SU-DHL-6 (cell line): Measurements from ENCODE around the gene CNTN4.
"Not testable (repeated sequence)": the region's sequence is repeated elsewhere in the genome, so short reads cannot be mapped to it uniquely, and the experiment has no call there.

ENCODE experiments used
- H2AFZ ChIP-seq: fragments of 200-600 bp; sonication (generic); 2 replicates; pipeline ENCODE4 v1.6.1; 2014; ENCODE audit warnings: low read depth, mild to moderate bottlenecking, moderate library complexity, mixed read lengths, antibody characterized with exemption, low read length; ENCODE audit not compliant: severe bottlenecking
- H3F3A ChIP-seq: fragments of 200-600 bp; shearing (Covaris generic); 2 replicates; pipeline ENCODE4 v1.6.0; 2016; ENCODE audit warnings: antibody characterized with exemption, mild to moderate bottlenecking; ENCODE audit not compliant: insufficient read depth
- H3K27ac ChIP-seq: fragments of 200-600 bp; sonication (generic); 2 replicates; pipeline ENCODE4 v1.5.1; 2016; ENCODE audit warnings: low read depth, mild to moderate bottlenecking, low read length, moderate library complexity, mixed read lengths
- H3K27me3 ChIP-seq: fragments of 200-600 bp; sonication (generic), shearing (Covaris generic); 2 replicates; pipeline ENCODE4 v1.6.0; 2014; ENCODE audit warnings: mild to moderate bottlenecking, low read length
- H3K36me3 ChIP-seq: fragments of 200-600 bp; sonication (generic); 2 replicates; pipeline ENCODE4 v1.6.1; 2014; ENCODE audit warnings: mild to moderate bottlenecking, low read length, mixed read lengths
- H3K4me2 ChIP-seq: fragments of 300-600, 200-600 bp; shearing (Covaris generic), sonication (generic); 2 replicates; pipeline ENCODE4 v1.6.0; 2014; ENCODE audit warnings: low read length, low read depth, mild to moderate bottlenecking; ENCODE audit not compliant: poor library complexity, severe bottlenecking
- H3K4me3 ChIP-seq: fragments of 200-600 bp; sonication (generic); 2 replicates; pipeline ENCODE4 v1.5.1; 2014; ENCODE audit warnings: antibody characterized with exemption, low read length, mild to moderate bottlenecking, mixed read lengths; ENCODE audit not compliant: insufficient read depth, poor library complexity, severe bottlenecking
- H3K79me2 ChIP-seq: fragments of 200-600 bp; sonication (generic); 2 replicates; pipeline ENCODE4 v1.6.1; 2014; ENCODE audit warnings: mild to moderate bottlenecking, low read length, moderate library complexity; ENCODE audit not compliant: insufficient read depth
- H3K9ac ChIP-seq: fragments of 200-600 bp; sonication (generic); 2 replicates; pipeline ENCODE4 v1.7.0; 2014; ENCODE audit warnings: mild to moderate bottlenecking, low read length
- H3K9me2 ChIP-seq: fragments of 200-600 bp; sonication (generic); replicated peaks from 2 replicates; pipeline ENCODE4 v1.6.1; 2014; ENCODE audit warnings: low read length; ENCODE audit not compliant: insufficient read depth
- H3K9me3 ChIP-seq: fragments of 200-600 bp; sonication (generic); 2 replicates; pipeline ENCODE4 v1.6.1; 2014; ENCODE audit warnings: low read length, mixed read lengths; ENCODE audit not compliant: insufficient read depth
- H4K20me1 ChIP-seq: fragments of 200-600 bp; sonication (generic); 2 replicates; pipeline ENCODE4 v1.6.1; 2014; ENCODE audit warnings: low read depth, mild to moderate bottlenecking, antibody characterized with exemption, low read length, moderate library complexity, mixed read lengths
- CTCF ChIP-seq: fragments of 200-600 bp; sonication (generic); IDR thresholded peaks from one replicate; pipeline ENCODE4 v1.5.1; 2017; ENCODE audit warnings: antibody characterized with exemption, mild to moderate bottlenecking, low read length, moderate library complexity; ENCODE audit not compliant: insufficient read depth, poor library complexity, severe bottlenecking
- EZH2phosphoT487 ChIP-seq: fragments of 200-600 bp; sonication (generic), shearing (Covaris generic); conservative IDR thresholded peaks from 2 replicates; pipeline ENCODE4 v1.6.1; 2018; ENCODE audit warnings: mild to moderate bottlenecking, antibody characterized with exemption, low read length, moderate library complexity, mixed read lengths

The CNTN4 gene

DNA sequence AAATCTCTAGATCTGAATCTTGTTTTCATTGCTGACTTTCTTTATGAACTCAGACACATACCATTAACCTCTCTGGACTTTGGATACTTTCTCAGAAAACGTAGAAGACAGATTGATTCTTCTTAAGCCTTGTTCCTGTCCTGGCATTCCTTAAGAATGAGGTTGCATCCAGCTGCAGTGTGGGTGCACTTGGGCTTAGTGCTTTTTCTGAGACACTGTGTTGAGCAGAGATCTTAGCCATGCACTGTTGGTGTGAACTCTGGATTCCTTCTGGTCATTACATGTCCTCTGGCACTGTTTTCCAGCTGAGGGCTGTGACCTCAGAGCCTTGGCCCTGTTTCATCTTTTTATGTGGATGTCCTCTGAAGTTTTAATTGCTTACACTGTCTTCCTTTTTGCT is 428.3 kb downstream of the CNTN4 start:
- no peak overlapping the region for H2AFZ ChIP-seq
- no peak for TF ChIP-seq CTCF
- TF ChIP-seq EZH2phosphoT487 = no peak
- H3K9me3 ChIP-seq = no peaks in the 10 kb centered on the region

DNA sequence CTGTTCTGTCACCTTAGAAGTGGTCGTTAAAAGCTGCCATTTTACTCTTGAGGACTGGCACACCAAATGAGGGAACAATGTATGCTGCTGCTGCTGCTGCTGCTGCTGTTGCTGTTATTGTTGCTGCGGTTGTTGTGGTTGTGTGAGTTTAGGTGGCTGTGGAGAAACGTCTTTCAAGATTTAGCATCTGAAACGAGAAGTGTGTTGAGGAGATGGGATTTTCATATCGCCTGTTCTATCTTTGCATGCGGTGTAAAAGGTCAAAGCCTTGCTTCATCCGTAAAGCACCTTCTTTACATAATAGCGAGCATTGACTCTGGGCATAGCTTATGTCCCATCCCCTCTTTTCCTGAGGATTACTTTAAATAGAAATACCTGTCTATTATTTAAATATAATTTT is 428.7 kb downstream of the CNTN4 start:
- H3K27me3 ChIP-seq, H3K9me2 ChIP-seq, H3K36me3 ChIP-seq, H3K4me3 ChIP-seq, H3K4me2 ChIP-seq, H3F3A ChIP-seq, H4K20me1 ChIP-seq, H3K79me2 ChIP-seq, H3K9me3 ChIP-seq, H3K27ac ChIP-seq, H3K9ac ChIP-seq, H2AFZ ChIP-seq: not testable (repeated sequence)

More for the DNA sequence above, 428.3 kb downstream of the CNTN4 start:
- Histone ChIP-seq H3F3A (no peaks in the 10 kb centered on the region), H3K4me2 (no peak overlapping the region), H3K36me3 (no peaks in the 10 kb centered on the region), H4K20me1 (no peaks in the 10 kb centered on the region), H3K79me2 (no peaks in the 10 kb centered on the region), H3K27ac (no peak overlapping the region), H3K9me2 (no peaks in the 10 kb centered on the region), H3K9ac (no peak overlapping the region), H3K27me3 (no peaks in the 10 kb centered on the region), H3K4me3 (no peak overlapping the region)

DNA sequence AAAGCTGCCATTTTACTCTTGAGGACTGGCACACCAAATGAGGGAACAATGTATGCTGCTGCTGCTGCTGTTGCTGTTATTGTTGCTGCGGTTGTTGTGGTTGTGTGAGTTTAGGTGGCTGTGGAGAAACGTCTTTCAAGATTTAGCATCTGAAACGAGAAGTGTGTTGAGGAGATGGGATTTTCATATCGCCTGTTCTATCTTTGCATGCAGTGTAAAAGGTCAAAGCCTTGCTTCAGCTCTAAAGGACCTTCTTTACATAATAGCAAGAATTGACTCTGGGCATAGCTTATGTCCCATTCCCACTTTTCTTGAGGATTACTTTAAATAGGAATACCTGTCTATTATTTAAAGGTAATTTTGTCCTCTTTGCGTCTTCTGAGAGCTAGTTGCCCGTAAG is 436.1 kb downstream of the CNTN4 start:
- not testable (repeated sequence) for H3K9me2 ChIP-seq, H3K36me3 ChIP-seq, H3F3A ChIP-seq, H2AFZ ChIP-seq, H3K4me3 ChIP-seq, H3K4me2 ChIP-seq, H3K9ac ChIP-seq, H3K79me2 ChIP-seq, H3K27ac ChIP-seq, H3K9me3 ChIP-seq, H3K27me3 ChIP-seq, H4K20me1 ChIP-seq

- Histone ChIP-seq H4K20me1 (no peaks in the 10 kb centered on the region), H3K9me2 (no peaks in the 10 kb centered on the region), H3K79me2 (no peaks in the 10 kb centered on the region), H3K4me2 (no peak overlapping the region), H3K4me3 (no peak overlapping the region), H3K9me3 (no peaks in the 10 kb centered on the region), H3K36me3 (no peaks in the 10 kb centered on the region), H3K27me3 (no peaks in the 10 kb centered on the region), H3F3A (no peaks in the 10 kb centered on the region), H3K9ac (no peak overlapping the region), H3K27ac (no peak overlapping the region), H2AFZ (no peak overlapping the region)
- TF ChIP-seq EZH2phosphoT487 (no peak), CTCF (no peak)
Measured at GRCh38 chr3:2535206-2535605, 436.5 kb downstream of the CNTN4 start.
